Measurements from ENCODE around the gene FSHB.
"Not testable (repeated sequence)": the region's sequence is repeated elsewhere in the genome, so short reads cannot be mapped to it uniquely, and the experiment has no call there.

Gene FSHB

DNA sequence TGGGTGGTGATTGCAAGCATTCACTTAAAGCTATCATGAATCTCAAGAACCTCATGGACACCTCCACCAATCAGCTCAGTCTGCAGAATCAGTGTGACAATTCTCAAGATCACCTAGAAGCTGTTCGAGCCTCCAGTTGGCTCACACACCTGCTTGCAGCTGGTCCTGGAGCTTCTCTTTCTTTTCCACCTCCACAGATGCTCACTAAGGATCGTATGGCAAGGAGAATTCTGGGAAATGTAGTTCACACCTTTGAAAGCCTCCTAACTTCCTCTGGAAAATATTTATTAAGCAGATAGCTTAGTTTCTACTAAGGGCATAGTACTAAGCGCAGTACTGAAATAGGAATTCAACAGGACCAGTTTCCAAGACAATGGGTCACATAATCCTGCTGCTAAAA lies 26.2 kb downstream of the FSHB start:
- in situ Hi-C loops (cut with HindIII; ENCODE audit: low pct_ligation_motif_present, low pct_unique_long_range_greater_than_20kb, low sequenced_read_pairs) = no loop called here
- DNase-seq = no peak

DNA sequence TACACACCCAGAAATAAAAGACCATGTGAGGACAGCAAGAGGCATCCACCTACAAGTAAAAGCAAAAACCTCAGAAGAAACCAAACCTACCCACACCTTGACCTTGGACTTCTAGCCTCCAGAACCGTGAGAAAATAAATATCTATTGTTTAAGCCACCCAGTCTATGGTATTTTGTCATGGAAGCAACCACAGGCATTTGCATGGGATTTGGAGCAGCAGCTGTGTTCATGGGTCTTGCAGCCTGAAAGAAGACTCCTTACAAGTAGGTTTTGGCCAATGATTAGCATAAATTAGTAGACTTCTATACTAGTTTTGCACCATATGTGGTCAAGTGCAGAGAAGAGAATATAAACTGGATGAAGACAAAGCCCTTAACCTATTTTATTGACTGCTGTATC lies 27.9 kb downstream of the FSHB start:
- no peak for DNase-seq
- in situ Hi-C loops (cut with HindIII; ENCODE audit: low pct_ligation_motif_present, low pct_unique_long_range_greater_than_20kb, low sequenced_read_pairs) = no loop called here

DNA sequence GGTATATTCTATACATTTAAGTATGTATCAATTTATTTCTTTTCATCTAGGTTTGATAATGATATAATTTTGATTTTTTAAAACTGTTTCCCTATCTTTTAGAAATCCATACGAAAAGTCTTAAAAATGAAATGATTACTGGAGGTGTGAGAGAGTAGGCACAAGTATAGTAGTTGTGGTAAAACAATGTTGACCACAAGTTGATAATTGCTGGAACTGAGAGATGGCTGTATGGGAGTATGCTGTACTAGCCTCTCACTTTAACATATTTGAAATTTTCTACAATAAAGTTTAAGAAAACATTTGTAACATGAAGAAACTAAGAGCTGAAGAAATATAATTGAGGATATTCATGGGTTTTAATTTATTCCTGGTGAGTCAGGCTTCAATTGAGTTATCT lies 30.0 kb downstream of the FSHB start:
- in situ Hi-C loops (cut with HindIII; ENCODE audit: low pct_ligation_motif_present, low pct_unique_long_range_greater_than_20kb, low sequenced_read_pairs) = no loop called here
- DNase-seq = no peak

DNA sequence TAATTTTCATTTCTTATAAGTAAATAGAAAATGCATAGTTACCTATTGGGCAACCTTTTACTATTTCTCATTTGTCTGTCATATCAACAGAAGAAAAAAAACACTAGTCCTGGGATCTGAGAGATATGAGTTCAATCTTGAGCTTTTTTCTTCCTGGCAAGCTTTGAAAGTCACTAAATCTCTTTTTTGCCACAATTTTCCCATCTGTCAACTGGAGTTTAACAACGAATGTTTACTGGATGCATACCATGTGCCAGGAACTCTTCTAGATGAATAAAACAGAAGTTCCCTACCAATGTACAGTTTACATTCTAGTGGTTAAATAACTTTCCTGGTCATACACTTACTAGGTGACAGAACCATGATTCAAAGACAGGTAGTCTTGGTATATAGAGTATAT lies 31.0 kb downstream of the FSHB start:
- DNase-seq = no peak
- in situ Hi-C loops (cut with HindIII; ENCODE audit: low pct_ligation_motif_present, low pct_unique_long_range_greater_than_20kb, low sequenced_read_pairs) = no loop called here

DNA sequence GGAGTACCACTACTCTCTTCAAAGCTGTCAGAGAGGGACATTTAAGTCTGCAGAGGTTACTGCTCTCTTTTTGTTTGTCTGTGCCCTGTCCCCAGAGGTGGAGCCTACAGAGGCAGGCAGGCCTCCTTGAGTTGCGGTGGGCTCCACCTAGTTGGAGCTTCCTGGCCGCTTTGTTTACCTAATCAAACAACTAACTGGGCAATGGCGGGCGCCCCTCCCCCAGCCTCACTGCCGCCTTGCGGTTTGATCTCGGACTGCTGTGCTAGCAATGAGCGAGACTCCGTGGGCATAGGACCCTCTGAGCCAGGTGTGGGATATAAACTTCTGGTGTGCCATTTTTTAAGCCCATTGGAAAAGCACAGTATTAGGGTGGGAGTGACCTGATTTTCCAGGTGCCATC lies 37.8 kb downstream of the FSHB start:
- in situ Hi-C loops (cut with HindIII; ENCODE audit: low pct_ligation_motif_present, low pct_unique_long_range_greater_than_20kb, low sequenced_read_pairs); DNase-seq: not testable (repeated sequence)

DNA sequence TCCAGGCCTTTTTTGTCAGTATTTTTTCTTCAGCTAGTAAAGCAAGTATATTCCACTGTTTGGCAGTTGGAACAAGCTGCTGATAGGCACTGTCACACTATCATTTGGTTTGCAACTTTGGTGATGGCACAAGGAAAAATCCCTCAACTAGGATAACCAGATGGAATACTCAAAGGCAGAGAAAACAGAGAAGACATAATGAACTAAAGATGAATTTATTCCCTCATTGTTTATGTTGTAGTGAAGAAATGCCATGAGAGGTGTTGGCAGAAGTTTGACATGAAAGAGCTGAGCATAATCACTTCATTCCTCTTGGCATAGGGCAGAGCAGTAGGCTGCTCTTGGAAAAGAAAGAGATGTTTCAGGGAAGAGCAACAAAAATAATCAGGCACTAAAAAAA lies 39.9 kb downstream of the FSHB start:
- in situ Hi-C loops (cut with HindIII; ENCODE audit: low pct_ligation_motif_present, low pct_unique_long_range_greater_than_20kb, low sequenced_read_pairs) = no loop called here
- DNase-seq = no peak

DNA sequence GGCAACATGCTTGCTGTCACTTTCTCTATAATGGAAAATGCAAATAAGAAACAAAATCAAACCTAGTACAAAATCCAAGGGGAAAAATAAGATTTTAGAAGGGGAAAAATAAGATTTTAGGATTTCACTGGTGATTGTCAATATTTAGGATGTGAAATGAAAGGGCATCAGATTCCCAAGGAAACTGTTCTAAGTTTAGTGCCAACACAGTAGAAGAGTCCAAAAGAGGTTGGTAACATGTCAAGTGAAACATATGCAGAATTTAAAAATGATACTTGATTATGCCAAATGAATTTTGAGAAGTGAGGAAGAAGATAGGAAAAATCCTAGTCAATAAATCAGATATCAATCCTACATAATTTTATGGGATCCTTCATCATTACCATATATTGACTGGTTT lies 46.4 kb downstream of the FSHB start:
- in situ Hi-C loops (cut with HindIII; ENCODE audit: low pct_ligation_motif_present, low pct_unique_long_range_greater_than_20kb, low sequenced_read_pairs) = no loop called here

DNA sequence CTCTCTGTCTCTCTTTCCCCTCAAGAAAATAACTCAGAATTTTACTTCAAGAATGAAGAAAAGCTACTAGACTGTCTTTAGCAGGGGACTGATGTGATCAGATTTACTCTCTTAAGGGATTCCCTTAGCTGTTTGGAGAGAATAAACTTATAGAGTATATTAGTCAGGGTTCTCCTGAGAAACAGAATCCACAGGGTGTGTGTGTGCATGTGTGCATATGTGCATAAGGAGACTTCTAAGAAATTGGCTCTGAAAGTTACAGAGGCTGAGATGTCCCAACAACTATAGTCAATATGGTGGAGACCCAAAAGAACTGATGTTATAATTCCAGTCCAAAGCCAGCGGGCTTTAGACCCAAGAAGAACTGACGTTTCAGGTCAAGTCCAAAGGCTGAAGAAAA lies 49.0 kb downstream of the FSHB start:
- in situ Hi-C loops (cut with HindIII; ENCODE audit: low pct_ligation_motif_present, low pct_unique_long_range_greater_than_20kb, low sequenced_read_pairs) = no loop called here
- no peak for DNase-seq

More for the DNA sequence above, 46.4 kb downstream of the FSHB start:
- no peak for DNase-seq

DNA sequence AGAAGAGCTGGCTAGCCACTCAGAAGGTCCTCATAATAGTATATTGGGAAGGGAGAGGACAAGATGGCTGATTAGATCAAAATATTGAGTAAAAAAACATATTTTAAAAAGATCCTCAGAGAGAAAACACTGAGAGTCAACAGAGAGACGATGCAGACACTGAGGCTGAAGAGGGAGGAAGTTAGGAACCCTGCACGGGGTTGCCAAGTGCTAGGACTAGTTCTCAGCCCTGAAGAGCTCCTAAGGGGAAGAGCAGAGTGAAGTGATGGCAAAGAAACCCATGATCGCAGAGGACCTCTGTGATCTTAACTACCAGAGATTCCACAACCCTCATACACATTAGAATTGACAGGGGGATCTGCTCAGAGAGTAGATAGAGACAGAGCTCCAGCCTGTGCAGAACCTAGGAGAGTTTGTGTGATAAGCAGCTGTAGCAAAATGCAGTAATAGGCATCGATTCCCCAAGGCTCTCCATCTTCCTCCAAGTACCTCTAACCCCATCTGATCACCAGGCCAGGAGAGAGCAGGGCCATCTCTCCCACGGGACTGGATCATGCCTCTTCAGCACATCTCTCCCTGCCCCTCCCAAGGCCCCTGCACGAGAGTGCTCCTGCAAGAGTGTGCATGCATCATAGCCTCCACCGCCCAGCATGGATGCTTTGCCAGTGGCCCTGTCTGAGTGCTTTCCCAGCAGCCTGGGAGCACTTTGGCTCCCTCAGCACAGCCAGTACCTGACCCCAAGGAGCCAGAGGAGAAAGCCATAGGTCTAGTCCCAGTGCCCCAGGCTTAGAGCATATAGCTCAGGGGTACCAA lies 50.9 kb downstream of the FSHB start:
- no peak for DNase-seq
- in situ Hi-C loops (cut with HindIII; ENCODE audit: low pct_ligation_motif_present, low pct_unique_long_range_greater_than_20kb, low sequenced_read_pairs) = no loop called here

DNA sequence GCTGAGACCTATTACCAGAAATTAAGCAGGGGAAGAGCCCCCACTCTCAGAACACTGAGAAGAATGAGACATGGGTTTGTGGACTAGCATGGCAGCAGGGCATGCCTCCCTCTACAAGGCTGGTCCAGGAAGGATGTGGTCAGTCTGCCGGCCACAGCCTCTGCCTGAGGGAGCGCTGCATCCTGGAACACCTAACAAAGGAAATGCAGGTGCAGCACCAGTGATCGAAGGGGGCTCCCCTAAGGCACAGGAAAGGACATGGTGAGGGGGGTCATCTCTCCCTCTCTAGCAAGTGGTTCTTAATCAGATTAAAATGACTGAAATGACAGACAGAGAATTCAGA lies 51.4 kb downstream of the FSHB start:
- no peak for DNase-seq
- in situ Hi-C loops (cut with HindIII; ENCODE audit: low pct_ligation_motif_present, low pct_unique_long_range_greater_than_20kb, low sequenced_read_pairs) = no loop called here

All from ACHN (cell line).